ENCODE results near the gene NFAM1.

Gene NFAM1

GRCh38 chr22:42340829-42341383 is 91.3 kb downstream of the NFAM1 start (continued):
- no peak for TF ChIP-seq ZSCAN5A (tag by site-specific recombination; IDR thresholded peaks at IDR 0.05)

- ChIA-PET CTCF (interaction anchor here (1.2 kb wide), 1 partner anchor 25 kb away, joined by 3 read pairs; no protein-coding TSS in a partner anchor), POLR2A (no interaction called here)
- H3K36me3 ChIP-seq (ENCODE audit: control insufficient read depth in 2 of 2, insufficient read depth in 1 of 2, low read length in 2 of 2), result no peaks in the 10 kb centered on the region
- no peak overlapping the region for H3K27ac ChIP-seq (ENCODE audit: extremely low read depth, low read depth, low read length)
- H3K4me1 ChIP-seq (ENCODE audit: control insufficient read depth, insufficient read depth, low read length), result peaks cover 7% of the 10 kb centered on the region
- no peaks in the 10 kb centered on the region for H3K9me3 ChIP-seq (ENCODE audit: control insufficient read depth, insufficient read depth, low read depth, low read length)
- H3K4me3 ChIP-seq (ENCODE audit: low read depth, low read length), result no peak overlapping the region
- TF ChIP-seq ZNF629 (tag by site-specific recombination; IDR thresholded peaks at IDR 0.05) (no peak), ZNF24 (tag by site-specific recombination; IDR thresholded peaks at IDR 0.05) (0 out of 2 replicates have a peak, but pooled peaks have one; percentile 58), ZNF555 (tag by site-specific recombination; conservative IDR thresholded peaks at IDR 0.05) (no peak)
Observed at GRCh38 chr22:42340150-42340549, 92.1 kb downstream of the NFAM1 start.

- CTCF ChIA-PET, result no interaction called here
- Histone ChIP-seq H3K9me3 (ENCODE audit: control insufficient read depth, insufficient read depth, low read depth, low read length) (no peaks in the 10 kb centered on the region), H3K27ac (ENCODE audit: extremely low read depth, low read depth, low read length) (no peak overlapping the region), H3K36me3 (ENCODE audit: control insufficient read depth in 2 of 2, insufficient read depth in 1 of 2, low read length in 2 of 2) (no peaks in the 10 kb centered on the region), H3K4me1 (ENCODE audit: control insufficient read depth, insufficient read depth, low read length) (peaks cover 7% of the 10 kb centered on the region), H3K4me3 (ENCODE audit: low read depth, low read length) (no peak overlapping the region)
- POLR2A ChIA-PET, result interaction anchor here (0.6 kb wide), 1 partner anchor 25 kb away, joined by 3 read pairs; no protein-coding TSS in a partner anchor
- TF ChIP-seq ZNF660 (tag by site-specific recombination; IDR thresholded peaks at IDR 0.05), result no peak
- no peak for TF ChIP-seq ZNF394 (tag by site-specific recombination; IDR thresholded peaks at IDR 0.05; ENCODE audit: borderline replicate concordance)
- TF ChIP-seq ZNF624 (tag by site-specific recombination; IDR thresholded peaks at IDR 0.05), result no peak
- TF ChIP-seq ZSCAN23 (tag by site-specific recombination; IDR thresholded peaks at IDR 0.05), result no peak
- no peak for TF ChIP-seq HOXA7 (CRISPR knock-in tag; IDR thresholded peaks at IDR 0.05; ENCODE audit: borderline replicate concordance)
- no peak for TF ChIP-seq SCRT1 (tag by site-specific recombination; IDR thresholded peaks at IDR 0.05; ENCODE audit: borderline replicate concordance)
- no peak for TF ChIP-seq ZNF571 (tag by site-specific recombination; IDR thresholded peaks at IDR 0.05)
- TF ChIP-seq ZNF76 (tag by site-specific recombination; IDR thresholded peaks at IDR 0.05; ENCODE audit: borderline replicate concordance, low read depth), result no peak
- no peak for TF ChIP-seq ZFP41 (tag by site-specific recombination; IDR thresholded peaks at IDR 0.05; ENCODE audit: borderline replicate concordance)
- TF ChIP-seq ZNF830 (tag by site-specific recombination; IDR thresholded peaks at IDR 0.05; ENCODE audit: low read depth), result no peak
- TF ChIP-seq AEBP2 (tag by site-specific recombination; IDR thresholded peaks at IDR 0.05; ENCODE audit: borderline replicate concordance), result no peak
- TF ChIP-seq ZNF24 (tag by site-specific recombination; IDR thresholded peaks at IDR 0.05), result no peak
- no peak for TF ChIP-seq ZNF155 (tag by site-specific recombination; IDR thresholded peaks at IDR 0.05)
- TF ChIP-seq ZNF580 (tag by site-specific recombination; IDR thresholded peaks at IDR 0.05), result no peak
- no peak for TF ChIP-seq ZNF518A (tag by site-specific recombination; conservative IDR thresholded peaks at IDR 0.05; ENCODE audit: low read depth)
- TF ChIP-seq ZNF670 (tag by site-specific recombination; IDR thresholded peaks at IDR 0.05; ENCODE audit: low read depth), result no peak
- TF ChIP-seq GFI1B (tag by site-specific recombination; IDR thresholded peaks at IDR 0.05), result no peak
- no peak for TF ChIP-seq ZNF488 (tag by site-specific recombination; IDR thresholded peaks at IDR 0.05)
Observed at GRCh38 chr22:42338479-42338878, 93.7 kb downstream of the NFAM1 start.

All from HEK293 (cell line).